ENCODE results near the gene ZNF345. TPM values are rescaled to one million over a fixed set of nuclear protein-coding genes. Genes with fewer than 3 reads are reported as not detected.

ZNF345 gene
- total RNA-seq, 3 donors from 2014 or later (not counting 1 experiment from before 2014, with no cell fraction given), result 7.1 to 19.5 (median 10.0) TPM

GRCh38 chr19:36876993-36877938 lies 26.6 kb downstream of the ZNF345 start:
- intact Hi-C loops (cut with micrococcal nuclease), result loop anchor here (10.0 kb wide), 1 partner anchor 142 kb away; no protein-coding TSS in a partner anchor
- TF ChIP-seq CTCF (IDR thresholded peaks at IDR 0.05), result no peak
- H3K4me1 ChIP-seq (ENCODE audit: control insufficient read depth, insufficient read depth, low read length), result no peaks in the 10 kb centered on the region
- no peak overlapping the region for H3K4me3 ChIP-seq (ENCODE audit: low read length)
- peaks cover 34% of the 10 kb centered on the region for H3K36me3 ChIP-seq (ENCODE audit: control insufficient read depth, insufficient read depth, low read length)
- H3K9me3 ChIP-seq (ENCODE audit: control insufficient read depth, insufficient read depth, low read length), result peaks cover 42% of the 10 kb centered on the region
- H3K9me3 Mint-ChIP-seq, result peaks cover 18 to 38% of the 10 kb centered on the region in 2 donors
- H3K4me3 Mint-ChIP-seq, result no peak overlapping the region
- peaks cover 62% of the 10 kb centered on the region for H3K36me3 Mint-ChIP-seq
- no peaks in the 10 kb centered on the region for H3K27me3 ChIP-seq (ENCODE audit: control insufficient read depth, insufficient read depth, low read length)
- no peaks in the 10 kb centered on the region for H3K27me3 Mint-ChIP-seq (ENCODE audit: low read depth in 2 of 2)
- no peak overlapping the region for H3K27ac ChIP-seq (ENCODE audit: low read length)
- 97% methylated on average over 10 of the region's 10 CpGs for WGBS (ENCODE audit: insufficient coverage)
- H3K4me1 Mint-ChIP-seq, result no peaks in the 10 kb centered on the region
- no peak overlapping the region for H3K27ac Mint-ChIP-seq
- DNase-seq, result no peak
- ATAC-seq, result no peak

- no peaks in the 10 kb centered on the region for H3K27me3 Mint-ChIP-seq (ENCODE audit: low read depth in 2 of 2)
- no peak for DNase-seq
- peaks cover 53% of the 10 kb centered on the region for H3K9me3 ChIP-seq (ENCODE audit: control insufficient read depth, insufficient read depth, low read length)
- intact Hi-C loops (cut with micrococcal nuclease), result no loop called here
- no peak for ATAC-seq
- H3K36me3 Mint-ChIP-seq, result peaks cover 79% of the 10 kb centered on the region
- no peak overlapping the region for H3K27ac ChIP-seq (ENCODE audit: low read length)
- H3K27ac Mint-ChIP-seq, result no peak overlapping the region
- no peak for TF ChIP-seq CTCF (IDR thresholded peaks at IDR 0.05)
- no peaks in the 10 kb centered on the region for H3K27me3 ChIP-seq (ENCODE audit: control insufficient read depth, insufficient read depth, low read length)
- no peak overlapping the region for H3K4me3 ChIP-seq (ENCODE audit: low read length)
- no peaks in the 10 kb centered on the region for H3K4me1 Mint-ChIP-seq
- no peak overlapping the region for H3K4me3 Mint-ChIP-seq
- peaks cover 24 to 34% of the 10 kb centered on the region in 2 donors for H3K9me3 Mint-ChIP-seq
- peaks cover 36% of the 10 kb centered on the region for H3K36me3 ChIP-seq (ENCODE audit: control insufficient read depth, insufficient read depth, low read length)
- 100% methylated on average over 1 of the region's 3 CpGs for WGBS (ENCODE audit: insufficient coverage)
- no peaks in the 10 kb centered on the region for H3K4me1 ChIP-seq (ENCODE audit: control insufficient read depth, insufficient read depth, low read length)
Observed at GRCh38 chr19:36891768-36892357, 41.2 kb downstream of the ZNF345 start.

GRCh38 chr19:36894849-36895383 lies 44.2 kb downstream of the ZNF345 start:
- H3K4me1 Mint-ChIP-seq, result no peaks in the 10 kb centered on the region
- ATAC-seq, result no peak
- peaks cover 55% of the 10 kb centered on the region for H3K9me3 ChIP-seq (ENCODE audit: control insufficient read depth, insufficient read depth, low read length)
- no peak for TF ChIP-seq CTCF (IDR thresholded peaks at IDR 0.05)
- peaks cover 88% of the 10 kb centered on the region for H3K36me3 Mint-ChIP-seq
- no peak overlapping the region for H3K4me3 ChIP-seq (ENCODE audit: low read length)
- no peak overlapping the region for H3K27ac ChIP-seq (ENCODE audit: low read length)
- WGBS (ENCODE audit: insufficient coverage), result 100% methylated on average over 2 of the region's 2 CpGs
- H3K4me3 Mint-ChIP-seq, result no peak overlapping the region
- intact Hi-C loops (cut with micrococcal nuclease), result no loop called here
- no peaks in the 10 kb centered on the region for H3K4me1 ChIP-seq (ENCODE audit: control insufficient read depth, insufficient read depth, low read length)
- no peaks in the 10 kb centered on the region for H3K27me3 ChIP-seq (ENCODE audit: control insufficient read depth, insufficient read depth, low read length)
- peaks cover 28 to 44% of the 10 kb centered on the region in 2 donors for H3K9me3 Mint-ChIP-seq
- no peak overlapping the region for H3K27ac Mint-ChIP-seq
- no peaks in the 10 kb centered on the region for H3K27me3 Mint-ChIP-seq (ENCODE audit: low read depth in 2 of 2)
- DNase-seq, result no peak
- H3K36me3 ChIP-seq (ENCODE audit: control insufficient read depth, insufficient read depth, low read length), result peaks cover 42% of the 10 kb centered on the region

Measured in natural killer cell (primary cell).